GM12878 (cell line): Measurements from ENCODE around the gene SGMS1.

Experiments
- BCL11A ChIP-seq: IDR thresholded peaks from 2 replicates; pipeline ENCODE4 v1.6.1; 2011; ENCODE audit warnings: low read depth, low read length
- BRCA1 ChIP-seq: IDR thresholded peaks from 2 replicates; pipeline ENCODE4 v1.6.1; 2011; ENCODE audit warnings: low read depth, low read length, improper control_type of control experiment
- CEBPB ChIP-seq, 2 experiments: fragments of 150-350 bp in 1 of 2; IDR thresholded peaks; 2 replicates each; pipeline ENCODE4 v1.6.1; 2012 to 2014; ENCODE audit warnings: low read depth in 2 of 2, low read length in 2 of 2, borderline replicate concordance in 1 of 2, inconsistent platforms in 1 of 2
- HCFC1 ChIP-seq: fragments of 150-350 bp; IDR thresholded peaks from 2 replicates; pipeline ENCODE4 v1.6.1; 2014; ENCODE audit warnings: low read length
- NR2F1 ChIP-seq: fragments of 450-650 bp; conservative IDR thresholded peaks from 2 replicates; pipeline ENCODE4 v1.6.1; 2017; ENCODE audit warnings: mild to moderate bottlenecking
- POLR2A ChIP-seq: IDR thresholded peaks from 2 replicates; pipeline ENCODE4 v1.6.1; 2011; ENCODE audit warnings: low read depth, mild to moderate bottlenecking, low read length
- POLR2AphosphoS2 ChIP-seq: IDR thresholded peaks from 2 replicates; pipeline ENCODE4 v1.6.1; 2011; ENCODE audit warnings: low read depth, mild to moderate bottlenecking, low read length, improper control_type of control experiment, moderate library complexity
- SREBF1 ChIP-seq: IDR thresholded peaks from 2 replicates; pipeline ENCODE4 v1.6.1; 2012; ENCODE audit warnings: mild to moderate bottlenecking, low read length
- TAF1 ChIP-seq: IDR thresholded peaks from 2 replicates; pipeline ENCODE4 v1.6.1; 2011; ENCODE audit warnings: mild to moderate bottlenecking, low read depth, low read length, borderline replicate concordance
- YY1 ChIP-seq: IDR thresholded peaks from 2 replicates; pipeline ENCODE4 v1.6.1; 2011; ENCODE audit warnings: low read depth, mild to moderate bottlenecking, low read length
- TF ChIP-seq, protein P1 (sequence below), 3 experiments: IDR thresholded peaks in 2 of 3; conservative IDR thresholded peaks in 1 of 3; 2 replicates each; pipeline ENCODE4 v1.5.1; 2011; ENCODE audit warnings: low read depth in 3 of 3, low read length in 3 of 3, mild to moderate bottlenecking in 3 of 3, control low read depth in 2 of 3, moderate library complexity in 2 of 3, inconsistent platforms in 1 of 3, mixed read lengths in 1 of 3; ENCODE audit not compliant: control insufficient read depth in 2 of 3, insufficient read depth in 1 of 3; ENCODE audit errors: extremely low read depth in 1 of 3
- TF ChIP-seq, protein P2 (sequence below): fragments of 450-650 bp; IDR thresholded peaks from 2 replicates; pipeline ENCODE4 v1.6.1; 2014; ENCODE audit warnings: mild to moderate bottlenecking

DNA sequence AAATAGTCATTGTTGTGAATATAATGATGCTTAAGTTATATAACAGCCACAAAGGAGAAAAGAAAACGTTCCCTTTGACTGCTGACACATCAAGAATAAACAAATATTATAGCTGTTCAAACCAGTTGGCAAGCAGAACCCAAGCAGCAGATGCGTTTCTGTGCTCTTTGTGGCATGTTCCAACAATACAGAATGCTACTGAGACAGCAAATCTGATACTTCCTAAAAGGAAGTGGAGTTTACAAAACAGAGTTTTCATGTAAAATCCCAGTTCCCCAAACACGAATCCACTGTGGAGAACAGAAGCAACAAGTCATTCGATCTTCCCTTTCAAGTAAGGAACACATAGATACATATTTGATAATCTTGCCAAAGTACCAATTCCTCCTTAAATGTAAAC, 201.5 kb downstream of the SGMS1 start:
- TF ChIP-seq, protein P1, sequence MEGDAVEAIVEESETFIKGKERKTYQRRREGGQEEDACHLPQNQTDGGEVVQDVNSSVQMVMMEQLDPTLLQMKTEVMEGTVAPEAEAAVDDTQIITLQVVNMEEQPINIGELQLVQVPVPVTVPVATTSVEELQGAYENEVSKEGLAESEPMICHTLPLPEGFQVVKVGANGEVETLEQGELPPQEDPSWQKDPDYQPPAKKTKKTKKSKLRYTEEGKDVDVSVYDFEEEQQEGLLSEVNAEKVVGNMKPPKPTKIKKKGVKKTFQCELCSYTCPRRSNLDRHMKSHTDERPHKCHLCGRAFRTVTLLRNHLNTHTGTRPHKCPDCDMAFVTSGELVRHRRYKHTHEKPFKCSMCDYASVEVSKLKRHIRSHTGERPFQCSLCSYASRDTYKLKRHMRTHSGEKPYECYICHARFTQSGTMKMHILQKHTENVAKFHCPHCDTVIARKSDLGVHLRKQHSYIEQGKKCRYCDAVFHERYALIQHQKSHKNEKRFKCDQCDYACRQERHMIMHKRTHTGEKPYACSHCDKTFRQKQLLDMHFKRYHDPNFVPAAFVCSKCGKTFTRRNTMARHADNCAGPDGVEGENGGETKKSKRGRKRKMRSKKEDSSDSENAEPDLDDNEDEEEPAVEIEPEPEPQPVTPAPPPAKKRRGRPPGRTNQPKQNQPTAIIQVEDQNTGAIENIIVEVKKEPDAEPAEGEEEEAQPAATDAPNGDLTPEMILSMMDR (IDR thresholded peaks at IDR 0.05 in 2 of 3, conservative IDR thresholded peaks at IDR 0.05 in 1 of 3; ENCODE audit: control insufficient read depth in 2 of 3, extremely low read depth in 1 of 3, insufficient read depth in 1 of 3, low read depth in 3 of 3, low read length in 3 of 3) = no peak
- TF ChIP-seq HCFC1 (no peak), POLR2A (no peak), POLR2AphosphoS2 (no peak), CEBPB (IDR thresholded peaks at IDR 0.05; ENCODE audit: borderline replicate concordance in 1 of 2, low read depth in 2 of 2, low read length in 2 of 2) (no peak), YY1 (no peak), NR2F1 (no peak), SREBF1 (no peak), BCL11A (no peak), TAF1 (no peak), BRCA1 (no peak)
- TF ChIP-seq, protein P2, sequence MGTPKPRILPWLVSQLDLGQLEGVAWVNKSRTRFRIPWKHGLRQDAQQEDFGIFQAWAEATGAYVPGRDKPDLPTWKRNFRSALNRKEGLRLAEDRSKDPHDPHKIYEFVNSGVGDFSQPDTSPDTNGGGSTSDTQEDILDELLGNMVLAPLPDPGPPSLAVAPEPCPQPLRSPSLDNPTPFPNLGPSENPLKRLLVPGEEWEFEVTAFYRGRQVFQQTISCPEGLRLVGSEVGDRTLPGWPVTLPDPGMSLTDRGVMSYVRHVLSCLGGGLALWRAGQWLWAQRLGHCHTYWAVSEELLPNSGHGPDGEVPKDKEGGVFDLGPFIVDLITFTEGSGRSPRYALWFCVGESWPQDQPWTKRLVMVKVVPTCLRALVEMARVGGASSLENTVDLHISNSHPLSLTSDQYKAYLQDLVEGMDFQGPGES = no peak
